Ovary (tissue), 3 donors: ENCODE measurements around the gene KRTCAP3.

Source experiments
- EP300 ChIP-seq: sonication (generic); formaldehyde crosslinking; IDR thresholded peaks from one replicate; pipeline ENCODE4 v1.6.1; 2017; ENCODE audit warnings: antibody characterized with exemption
- POLR2A ChIP-seq: fragments of 450-650 bp; IDR thresholded peaks from one replicate; pipeline ENCODE4 v1.6.1; 2017; ENCODE audit warnings: antibody characterized with exemption, mild to moderate bottlenecking, moderate library complexity
- TF ChIP-seq, protein P1 (sequence below), 3 donors: fragments of 450-650 bp in 2 of 3; fragments of 200-600 bp in 1 of 3; IDR thresholded peaks; one replicate each; pipeline versions ENCODE4 v1.5.1 to v1.8.0; 2016 to 2022; ENCODE audit warnings: antibody characterized with exemption in 3 of 3, mild to moderate bottlenecking in 1 of 3
- donor health status: DM: no; HTN: no; CAD: no.

DNA sequence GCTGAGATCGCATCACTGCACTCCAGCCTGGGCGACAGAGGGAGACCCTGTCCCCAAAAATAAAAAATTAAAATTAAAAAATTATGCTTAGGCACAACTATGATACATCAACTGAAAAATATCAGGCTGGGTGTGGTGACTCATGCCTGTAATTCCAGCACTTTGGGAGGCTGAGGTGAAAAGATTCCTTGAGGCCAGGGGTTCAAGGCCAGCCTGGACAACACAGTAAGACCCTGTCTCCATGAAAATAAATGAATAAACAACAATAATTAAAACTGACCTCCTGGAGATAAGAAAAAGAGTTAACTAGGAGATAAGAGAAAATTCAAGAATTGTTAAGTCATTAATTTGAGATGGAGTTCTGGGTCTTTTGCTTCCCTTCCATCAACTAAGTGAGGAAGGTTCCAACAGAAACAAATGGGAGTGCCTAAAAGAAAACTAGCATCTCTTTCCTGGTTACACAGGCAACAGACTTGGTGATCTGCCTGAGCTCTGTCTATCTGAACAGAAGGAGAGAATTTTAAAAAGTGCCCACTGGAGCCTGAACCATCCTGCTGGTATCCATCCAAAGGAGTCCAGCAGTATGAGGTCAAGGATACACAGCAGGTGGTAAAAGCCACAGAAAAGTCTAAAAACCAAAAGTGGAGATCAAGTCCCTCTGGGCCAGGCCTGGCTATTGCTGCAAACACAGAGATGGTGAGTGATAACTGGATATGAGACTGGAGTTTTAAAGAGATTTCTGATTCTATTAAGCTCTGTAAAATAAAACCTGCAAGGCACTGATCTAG, 41.6 kb upstream of the KRTCAP3 start:
- TF ChIP-seq, protein P1, sequence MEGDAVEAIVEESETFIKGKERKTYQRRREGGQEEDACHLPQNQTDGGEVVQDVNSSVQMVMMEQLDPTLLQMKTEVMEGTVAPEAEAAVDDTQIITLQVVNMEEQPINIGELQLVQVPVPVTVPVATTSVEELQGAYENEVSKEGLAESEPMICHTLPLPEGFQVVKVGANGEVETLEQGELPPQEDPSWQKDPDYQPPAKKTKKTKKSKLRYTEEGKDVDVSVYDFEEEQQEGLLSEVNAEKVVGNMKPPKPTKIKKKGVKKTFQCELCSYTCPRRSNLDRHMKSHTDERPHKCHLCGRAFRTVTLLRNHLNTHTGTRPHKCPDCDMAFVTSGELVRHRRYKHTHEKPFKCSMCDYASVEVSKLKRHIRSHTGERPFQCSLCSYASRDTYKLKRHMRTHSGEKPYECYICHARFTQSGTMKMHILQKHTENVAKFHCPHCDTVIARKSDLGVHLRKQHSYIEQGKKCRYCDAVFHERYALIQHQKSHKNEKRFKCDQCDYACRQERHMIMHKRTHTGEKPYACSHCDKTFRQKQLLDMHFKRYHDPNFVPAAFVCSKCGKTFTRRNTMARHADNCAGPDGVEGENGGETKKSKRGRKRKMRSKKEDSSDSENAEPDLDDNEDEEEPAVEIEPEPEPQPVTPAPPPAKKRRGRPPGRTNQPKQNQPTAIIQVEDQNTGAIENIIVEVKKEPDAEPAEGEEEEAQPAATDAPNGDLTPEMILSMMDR (IDR thresholded peaks at IDR 0.05): no peak
- no peak for TF ChIP-seq POLR2A
- TF ChIP-seq EP300: no peak
